Measurements from ENCODE around the gene STAMBPL1. TPM values are rescaled to one million over a fixed set of nuclear protein-coding genes. Genes with fewer than 3 reads are reported as not detected.

Gene STAMBPL1
- polyA plus RNA-seq, 1 donor from 2014 or later, result 21.9 TPM

DNA sequence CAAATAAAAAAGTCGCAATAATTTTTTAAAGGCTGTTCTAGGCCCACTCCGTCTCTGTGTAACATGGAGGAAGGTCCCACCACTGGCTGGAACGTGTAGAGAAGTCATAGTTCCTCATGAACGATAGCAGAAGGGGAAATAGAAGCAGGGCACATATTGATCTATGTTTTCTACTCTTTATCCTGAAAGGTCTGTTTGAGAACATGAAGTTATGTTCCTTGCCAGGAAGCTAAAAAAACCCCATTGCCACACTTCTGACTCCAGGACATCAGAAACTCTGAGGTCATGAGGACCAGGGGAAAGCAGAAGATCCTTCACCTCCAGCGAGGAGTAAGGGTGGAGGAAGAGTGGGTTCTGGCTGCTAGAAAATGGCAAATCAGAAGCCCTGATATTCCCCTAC, 39.2 kb upstream of the STAMBPL1 start:
- H3F3A ChIP-seq (ENCODE audit: insufficient read depth, low read length, poor library complexity, severe bottlenecking), result no peaks in the 10 kb centered on the region
- no peak overlapping the region for H2AFZ ChIP-seq (ENCODE audit: low read depth, low read length)
- H3K27me3 ChIP-seq (ENCODE audit: insufficient read depth, low read depth, low read length), result no peaks in the 10 kb centered on the region
- no peak overlapping the region for H3K9ac ChIP-seq (ENCODE audit: low read length)
- no peaks in the 10 kb centered on the region for H4K20me1 ChIP-seq (ENCODE audit: insufficient read depth)
- H3K79me2 ChIP-seq (replicated peaks; ENCODE audit: insufficient read depth, low read length), result no peaks in the 10 kb centered on the region
- no peak overlapping the region for H3K4me2 ChIP-seq (ENCODE audit: low read length)
- TF ChIP-seq, protein P1, sequence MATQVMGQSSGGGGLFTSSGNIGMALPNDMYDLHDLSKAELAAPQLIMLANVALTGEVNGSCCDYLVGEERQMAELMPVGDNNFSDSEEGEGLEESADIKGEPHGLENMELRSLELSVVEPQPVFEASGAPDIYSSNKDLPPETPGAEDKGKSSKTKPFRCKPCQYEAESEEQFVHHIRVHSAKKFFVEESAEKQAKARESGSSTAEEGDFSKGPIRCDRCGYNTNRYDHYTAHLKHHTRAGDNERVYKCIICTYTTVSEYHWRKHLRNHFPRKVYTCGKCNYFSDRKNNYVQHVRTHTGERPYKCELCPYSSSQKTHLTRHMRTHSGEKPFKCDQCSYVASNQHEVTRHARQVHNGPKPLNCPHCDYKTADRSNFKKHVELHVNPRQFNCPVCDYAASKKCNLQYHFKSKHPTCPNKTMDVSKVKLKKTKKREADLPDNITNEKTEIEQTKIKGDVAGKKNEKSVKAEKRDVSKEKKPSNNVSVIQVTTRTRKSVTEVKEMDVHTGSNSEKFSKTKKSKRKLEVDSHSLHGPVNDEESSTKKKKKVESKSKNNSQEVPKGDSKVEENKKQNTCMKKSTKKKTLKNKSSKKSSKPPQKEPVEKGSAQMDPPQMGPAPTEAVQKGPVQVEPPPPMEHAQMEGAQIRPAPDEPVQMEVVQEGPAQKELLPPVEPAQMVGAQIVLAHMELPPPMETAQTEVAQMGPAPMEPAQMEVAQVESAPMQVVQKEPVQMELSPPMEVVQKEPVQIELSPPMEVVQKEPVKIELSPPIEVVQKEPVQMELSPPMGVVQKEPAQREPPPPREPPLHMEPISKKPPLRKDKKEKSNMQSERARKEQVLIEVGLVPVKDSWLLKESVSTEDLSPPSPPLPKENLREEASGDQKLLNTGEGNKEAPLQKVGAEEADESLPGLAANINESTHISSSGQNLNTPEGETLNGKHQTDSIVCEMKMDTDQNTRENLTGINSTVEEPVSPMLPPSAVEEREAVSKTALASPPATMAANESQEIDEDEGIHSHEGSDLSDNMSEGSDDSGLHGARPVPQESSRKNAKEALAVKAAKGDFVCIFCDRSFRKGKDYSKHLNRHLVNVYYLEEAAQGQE (IDR thresholded peaks at IDR 0.05; ENCODE audit: borderline replicate concordance), result no peak
- no peak for TF ChIP-seq TAF1 (IDR thresholded peaks at IDR 0.05; ENCODE audit: low read depth)
- no peak for TF ChIP-seq EZH2 (IDR thresholded peaks at IDR 0.05; ENCODE audit: borderline replicate concordance, insufficient read depth, low read length, poor library complexity, severe bottlenecking)
- TF ChIP-seq RAD21 (conservative IDR thresholded peaks at IDR 0.05), result no peak
- no peak for TF ChIP-seq MXI1 (conservative IDR thresholded peaks at IDR 0.05; ENCODE audit: poor library complexity, severe bottlenecking)
- no peak for TF ChIP-seq SMC3 (conservative IDR thresholded peaks at IDR 0.05; ENCODE audit: poor library complexity)
- no peak for TF ChIP-seq EP300 (conservative IDR thresholded peaks at IDR 0.05; ENCODE audit: poor library complexity, severe bottlenecking)
- no peak for TF ChIP-seq POLR2AphosphoS5 (IDR thresholded peaks at IDR 0.05)
- TF ChIP-seq, protein P2, sequence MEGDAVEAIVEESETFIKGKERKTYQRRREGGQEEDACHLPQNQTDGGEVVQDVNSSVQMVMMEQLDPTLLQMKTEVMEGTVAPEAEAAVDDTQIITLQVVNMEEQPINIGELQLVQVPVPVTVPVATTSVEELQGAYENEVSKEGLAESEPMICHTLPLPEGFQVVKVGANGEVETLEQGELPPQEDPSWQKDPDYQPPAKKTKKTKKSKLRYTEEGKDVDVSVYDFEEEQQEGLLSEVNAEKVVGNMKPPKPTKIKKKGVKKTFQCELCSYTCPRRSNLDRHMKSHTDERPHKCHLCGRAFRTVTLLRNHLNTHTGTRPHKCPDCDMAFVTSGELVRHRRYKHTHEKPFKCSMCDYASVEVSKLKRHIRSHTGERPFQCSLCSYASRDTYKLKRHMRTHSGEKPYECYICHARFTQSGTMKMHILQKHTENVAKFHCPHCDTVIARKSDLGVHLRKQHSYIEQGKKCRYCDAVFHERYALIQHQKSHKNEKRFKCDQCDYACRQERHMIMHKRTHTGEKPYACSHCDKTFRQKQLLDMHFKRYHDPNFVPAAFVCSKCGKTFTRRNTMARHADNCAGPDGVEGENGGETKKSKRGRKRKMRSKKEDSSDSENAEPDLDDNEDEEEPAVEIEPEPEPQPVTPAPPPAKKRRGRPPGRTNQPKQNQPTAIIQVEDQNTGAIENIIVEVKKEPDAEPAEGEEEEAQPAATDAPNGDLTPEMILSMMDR (IDR thresholded peaks at IDR 0.05; ENCODE audit: poor library complexity, severe bottlenecking), result no peak
- H3K27ac ChIP-seq (ENCODE audit: low read length), result no peak overlapping the region
- H3K9me3 ChIP-seq (ENCODE audit: low read length), result no peaks in the 10 kb centered on the region
- H3K4me3 ChIP-seq (ENCODE audit: low read length), result no peak overlapping the region
- H3K36me3 ChIP-seq (ENCODE audit: insufficient read depth, low read length), result no peaks in the 10 kb centered on the region
- no peaks in the 10 kb centered on the region for H3K9me2 ChIP-seq (ENCODE audit: insufficient read depth, low read length)

DNA sequence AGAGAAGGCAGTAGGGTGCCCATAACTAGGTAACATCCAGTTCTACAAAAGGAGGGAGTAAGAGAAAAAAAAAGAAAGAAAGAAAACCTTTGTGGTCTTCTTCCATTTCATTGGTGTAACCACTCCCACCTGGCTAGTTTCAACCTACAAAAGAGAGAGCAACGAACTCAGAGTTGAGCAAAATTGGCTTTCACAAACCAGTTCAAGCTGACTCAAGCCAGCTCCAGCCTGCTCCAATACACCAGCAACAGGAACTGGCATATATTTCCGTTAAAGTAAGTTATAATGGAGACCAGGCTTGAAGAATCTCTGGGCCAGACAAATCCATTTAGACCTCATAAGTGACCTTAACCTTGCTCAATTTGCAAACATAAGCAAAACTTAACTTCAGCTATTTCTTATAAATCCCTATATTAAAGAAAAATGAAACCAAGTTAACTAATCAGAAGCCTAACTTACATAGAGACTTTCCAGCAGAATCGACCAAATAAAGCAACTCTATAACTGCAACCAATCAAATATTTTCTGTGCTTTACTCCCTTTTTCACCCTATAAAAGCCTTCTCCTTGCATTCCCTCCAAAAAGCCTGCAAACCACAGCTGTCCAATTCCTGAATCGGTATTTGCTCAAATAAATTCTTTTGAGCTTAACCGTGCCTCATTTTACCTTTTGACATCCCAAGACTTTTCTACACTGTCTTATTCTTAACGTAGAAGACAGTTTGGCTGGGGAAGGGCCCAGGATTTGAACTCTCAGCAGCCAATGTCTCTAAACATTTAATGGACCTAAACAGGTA, 38.5 kb upstream of the STAMBPL1 start:
- no peaks in the 10 kb centered on the region for H3K9me2 ChIP-seq (ENCODE audit: insufficient read depth, low read length)
- no peak overlapping the region for H3K27ac ChIP-seq (ENCODE audit: low read length)
- TF ChIP-seq, protein P1 (IDR thresholded peaks at IDR 0.05; ENCODE audit: borderline replicate concordance), result no peak
- TF ChIP-seq TAF1 (IDR thresholded peaks at IDR 0.05; ENCODE audit: low read depth) (no peak), EZH2 (IDR thresholded peaks at IDR 0.05; ENCODE audit: borderline replicate concordance, insufficient read depth, low read length, poor library complexity, severe bottlenecking) (no peak), EP300 (conservative IDR thresholded peaks at IDR 0.05; ENCODE audit: poor library complexity, severe bottlenecking) (no peak), MXI1 (conservative IDR thresholded peaks at IDR 0.05; ENCODE audit: poor library complexity, severe bottlenecking) (no peak), POLR2AphosphoS5 (IDR thresholded peaks at IDR 0.05) (no peak), RAD21 (conservative IDR thresholded peaks at IDR 0.05) (no peak), SMC3 (conservative IDR thresholded peaks at IDR 0.05; ENCODE audit: poor library complexity) (no peak)
- TF ChIP-seq, protein P2 (IDR thresholded peaks at IDR 0.05; ENCODE audit: poor library complexity, severe bottlenecking), result no peak
- H3K9ac ChIP-seq (ENCODE audit: low read length), result no peak overlapping the region
- H3K79me2 ChIP-seq (replicated peaks; ENCODE audit: insufficient read depth, low read length), result no peaks in the 10 kb centered on the region
- H3K4me3 ChIP-seq (ENCODE audit: low read length), result no peak overlapping the region
- no peaks in the 10 kb centered on the region for H3K36me3 ChIP-seq (ENCODE audit: insufficient read depth, low read length)
- no peaks in the 10 kb centered on the region for H3K9me3 ChIP-seq (ENCODE audit: low read length)
- H2AFZ ChIP-seq (ENCODE audit: low read depth, low read length), result no peak overlapping the region
- no peak overlapping the region for H3K4me2 ChIP-seq (ENCODE audit: low read length)
- no peaks in the 10 kb centered on the region for H3F3A ChIP-seq (ENCODE audit: insufficient read depth, low read length, poor library complexity, severe bottlenecking)
- H3K27me3 ChIP-seq (ENCODE audit: insufficient read depth, low read depth, low read length), result no peaks in the 10 kb centered on the region
- H4K20me1 ChIP-seq (ENCODE audit: insufficient read depth), result no peaks in the 10 kb centered on the region

Data from neural cell (in vitro differentiated cells).